HCT116 (cell line): ENCODE measurements around the gene FGF14.

Experiments used
- ATF3 ChIP-seq: IDR thresholded peaks from 2 replicates; pipeline ENCODE4 v1.6.1; 2012
- CTCF ChIP-seq, 3 experiments: fragments of 200-600 bp in 1 of 3; sonication (generic) in 1 of 3; IDR thresholded peaks in 2 of 3; conservative IDR thresholded peaks in 1 of 3; 2 replicates each; pipeline ENCODE4 v1.5.1; 2012 to 2017; ENCODE audit warnings: low read depth in 2 of 3, low read length in 2 of 3, antibody characterized with exemption in 1 of 3, borderline replicate concordance in 1 of 3, control low read depth in 1 of 3, mild to moderate bottlenecking in 1 of 3, mixed read lengths in 1 of 3, mixed run types in 1 of 3, moderate library complexity in 1 of 3; ENCODE audit not compliant: insufficient read depth in 1 of 3
- EZH2 ChIP-seq: fragments of 200-600 bp; sonication (generic); IDR thresholded peaks from 2 replicates; pipeline ENCODE4 v1.6.1; 2017; ENCODE audit warnings: antibody characterized with exemption, mixed run types
- EZH2phosphoT487 ChIP-seq: fragments of 200-600 bp; IDR thresholded peaks from 2 replicates; pipeline ENCODE4 v1.6.1; 2018; ENCODE audit warnings: antibody characterized with exemption, borderline replicate concordance
- FOSL1 ChIP-seq: IDR thresholded peaks from 2 replicates; pipeline ENCODE4 v1.6.1; 2012; ENCODE audit warnings: low read depth
- POLR2A ChIP-seq: IDR thresholded peaks from 2 replicates; pipeline ENCODE4 v1.7.0; 2011; ENCODE audit warnings: borderline replicate concordance; ENCODE audit not compliant: insufficient read depth, insufficient read length; ENCODE audit errors: extremely low read depth
- POLR2AphosphoS5 ChIP-seq: IDR thresholded peaks from 2 replicates; pipeline ENCODE4 v1.6.1; 2011; ENCODE audit warnings: mild to moderate bottlenecking, low read depth, low read length, moderate library complexity
- SIN3A ChIP-seq: IDR thresholded peaks from 2 replicates; pipeline ENCODE4 v1.6.1; 2012; ENCODE audit warnings: low read depth
- SP1 ChIP-seq: IDR thresholded peaks from 2 replicates; pipeline ENCODE4 v1.6.1; 2012; ENCODE audit warnings: low read depth
- SRF ChIP-seq: IDR thresholded peaks from 2 replicates; pipeline ENCODE4 v1.6.1; 2012; ENCODE audit warnings: low read depth
- YY1 ChIP-seq: IDR thresholded peaks from 2 replicates; pipeline ENCODE4 v1.6.1; 2011; ENCODE audit warnings: low read length, low read depth, moderate library complexity, mild to moderate bottlenecking; ENCODE audit not compliant: insufficient replicate concordance; ENCODE audit errors: extremely low read depth
- ZNF274 ChIP-seq: fragments of 200-500 bp; sonication (Bioruptor generic); IDR thresholded peaks from 2 replicates; pipeline ENCODE4 v1.6.1; 2014; ENCODE audit warnings: mild to moderate bottlenecking, low read depth, low read length, inconsistent platforms
- TF ChIP-seq, protein P1 (sequence below): IDR thresholded peaks from 2 replicates; pipeline ENCODE4 v1.6.1; 2012; ENCODE audit warnings: low read depth
- TF ChIP-seq, protein P2 (sequence below): IDR thresholded peaks from 2 replicates; pipeline ENCODE4 v1.6.1; 2012

DNA sequence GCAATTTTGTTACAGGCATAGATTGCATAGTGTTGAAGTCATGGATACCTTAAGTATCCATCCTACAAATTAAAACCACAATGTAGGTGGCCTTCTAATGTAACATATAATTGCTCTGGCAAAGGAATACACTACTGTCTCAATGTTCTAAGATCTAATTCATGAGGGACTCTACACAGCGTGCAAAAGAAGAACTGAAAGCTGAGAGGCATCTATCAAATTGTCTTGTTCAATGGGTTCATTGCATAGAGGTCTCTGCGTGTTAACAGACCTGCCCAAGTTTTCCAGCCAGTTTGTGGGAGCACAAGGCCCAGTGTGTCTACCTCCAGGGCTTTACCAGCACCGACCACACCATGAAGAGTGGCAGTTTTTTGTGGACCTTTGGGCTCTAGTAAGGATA is 498.0 kb downstream of the FGF14 start:
- TF ChIP-seq CTCF (IDR thresholded peaks at IDR 0.05 in 2 of 3, conservative IDR thresholded peaks at IDR 0.05 in 1 of 3; ENCODE audit: borderline replicate concordance in 1 of 3, insufficient read depth in 1 of 3, low read depth in 2 of 3, low read length in 2 of 3) (no peak), POLR2A (no peak), SIN3A (no peak), YY1 (no peak), SRF (no peak), SP1 (no peak), EZH2phosphoT487 (no peak), POLR2AphosphoS5 (no peak), EZH2 (no peak), FOSL1 (no peak), ZNF274 (no peak), ATF3 (no peak)
- TF ChIP-seq, protein P1, sequence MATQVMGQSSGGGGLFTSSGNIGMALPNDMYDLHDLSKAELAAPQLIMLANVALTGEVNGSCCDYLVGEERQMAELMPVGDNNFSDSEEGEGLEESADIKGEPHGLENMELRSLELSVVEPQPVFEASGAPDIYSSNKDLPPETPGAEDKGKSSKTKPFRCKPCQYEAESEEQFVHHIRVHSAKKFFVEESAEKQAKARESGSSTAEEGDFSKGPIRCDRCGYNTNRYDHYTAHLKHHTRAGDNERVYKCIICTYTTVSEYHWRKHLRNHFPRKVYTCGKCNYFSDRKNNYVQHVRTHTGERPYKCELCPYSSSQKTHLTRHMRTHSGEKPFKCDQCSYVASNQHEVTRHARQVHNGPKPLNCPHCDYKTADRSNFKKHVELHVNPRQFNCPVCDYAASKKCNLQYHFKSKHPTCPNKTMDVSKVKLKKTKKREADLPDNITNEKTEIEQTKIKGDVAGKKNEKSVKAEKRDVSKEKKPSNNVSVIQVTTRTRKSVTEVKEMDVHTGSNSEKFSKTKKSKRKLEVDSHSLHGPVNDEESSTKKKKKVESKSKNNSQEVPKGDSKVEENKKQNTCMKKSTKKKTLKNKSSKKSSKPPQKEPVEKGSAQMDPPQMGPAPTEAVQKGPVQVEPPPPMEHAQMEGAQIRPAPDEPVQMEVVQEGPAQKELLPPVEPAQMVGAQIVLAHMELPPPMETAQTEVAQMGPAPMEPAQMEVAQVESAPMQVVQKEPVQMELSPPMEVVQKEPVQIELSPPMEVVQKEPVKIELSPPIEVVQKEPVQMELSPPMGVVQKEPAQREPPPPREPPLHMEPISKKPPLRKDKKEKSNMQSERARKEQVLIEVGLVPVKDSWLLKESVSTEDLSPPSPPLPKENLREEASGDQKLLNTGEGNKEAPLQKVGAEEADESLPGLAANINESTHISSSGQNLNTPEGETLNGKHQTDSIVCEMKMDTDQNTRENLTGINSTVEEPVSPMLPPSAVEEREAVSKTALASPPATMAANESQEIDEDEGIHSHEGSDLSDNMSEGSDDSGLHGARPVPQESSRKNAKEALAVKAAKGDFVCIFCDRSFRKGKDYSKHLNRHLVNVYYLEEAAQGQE: no peak
- TF ChIP-seq, protein P2, sequence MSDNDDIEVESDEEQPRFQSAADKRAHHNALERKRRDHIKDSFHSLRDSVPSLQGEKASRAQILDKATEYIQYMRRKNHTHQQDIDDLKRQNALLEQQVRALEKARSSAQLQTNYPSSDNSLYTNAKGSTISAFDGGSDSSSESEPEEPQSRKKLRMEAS: no peak
